LNCaP clone FGC (cell line): ENCODE results near the gene ORM1.

Experiments
- DNase-seq: peaks from one replicate; pipeline ENCODE4 v3.0.0-alpha.2; 2011; ENCODE audit warnings: low read depth
- H3K4me3 ChIP-seq: 2 replicates; pipeline ENCODE4 v1.5.1; 2011; ENCODE audit warnings: mild to moderate bottlenecking, low read depth, low read length, control low read depth
- CTCF ChIP-seq: IDR thresholded peaks from 2 replicates; pipeline ENCODE4 v1.5.1; 2012; ENCODE audit warnings: mild to moderate bottlenecking; ENCODE audit not compliant: control insufficient read depth, insufficient read depth; ENCODE audit errors: extremely low read depth

The ORM1 gene

GRCh38 chr9:114375386-114376175 is 52.7 kb downstream of the ORM1 start:
- DNase-seq: no peak
- H3K4me3 ChIP-seq: no peak overlapping the region
- no peak for TF ChIP-seq CTCF
